Endothelial cell of umbilical vein (primary cell): Measurements from ENCODE around the gene IKZF1. TPM values are rescaled to one million over a fixed set of nuclear protein-coding genes. Genes with fewer than 3 reads are reported as not detected.

Experiments used
- BruUV-seq: library from RNA; stranded (reverse); fragments of 400-500 nt; replicated peaks from 2 replicates; lab custom pipeline; 2021; lab: Mats Ljungman, UMichigan
- CTCF ChIA-PET: fragments of 300-600, 350-600 bp; sonication (Branson Sonifier 250); formaldehyde crosslinking; loops from one replicate; lab custom pipeline; 2021; ENCODE audit warnings: antibody characterized with exemption, inconsistent platforms; lab: Charles Lee
- POLR2A ChIA-PET: fragments of 300-600, 350-600 bp; sonication (Branson Sonifier 250); formaldehyde crosslinking; loops from one replicate; lab custom pipeline; 2021; ENCODE audit warnings: antibody characterized with exemption, inconsistent platforms; lab: Charles Lee
- DNase-seq: peaks from one replicate; pipeline ENCODE4 v3.0.0-alpha.2; 2011; ENCODE audit warnings: low read depth, low spot score
- FAIRE-seq: peaks from 2 replicates; lab custom pipeline; 2011; peaks lifted over from hg19 to GRCh38; lab: Jason Lieb, UNC
- H2AFZ ChIP-seq: 2 replicates; pipeline ENCODE4 v1.6.0; 2012; ENCODE audit warnings: low read depth, low read length, control low read depth, inconsistent platforms
- H3K27ac ChIP-seq: 2 replicates; pipeline ENCODE4 v1.5.1; 2011; ENCODE audit warnings: low read depth, mild to moderate bottlenecking, control low read depth, low read length, moderate library complexity; ENCODE audit not compliant: insufficient read depth
- H3K27me3 ChIP-seq, 2 experiments: 2 replicates each; pipeline versions ENCODE4 v1.6.0 to v1.6.1; 2011; ENCODE audit warnings: low read length in 2 of 2, mixed read lengths in 1 of 2; ENCODE audit not compliant: control insufficient read depth in 2 of 2, insufficient read depth in 2 of 2
- H3K36me3 ChIP-seq, 2 experiments: 2 replicates in 1 of 2; 3 replicates in 1 of 2; pipeline ENCODE4 v1.5.1; 2011; ENCODE audit warnings: low read length in 2 of 2, mild to moderate bottlenecking in 1 of 2, moderate library complexity in 1 of 2; ENCODE audit not compliant: control insufficient read depth in 2 of 2, insufficient read depth in 2 of 2; ENCODE audit errors: extremely low read depth in 1 of 2
- H3K4me1 ChIP-seq: 3 replicates; pipeline ENCODE4 v1.5.1; 2011; ENCODE audit warnings: mild to moderate bottlenecking, low read length; ENCODE audit not compliant: control insufficient read depth, insufficient read depth; ENCODE audit errors: extremely low read depth
- H3K4me2 ChIP-seq: 2 replicates; pipeline ENCODE4 v1.6.1; 2011; ENCODE audit warnings: low read length, control low read depth, mixed read lengths; ENCODE audit not compliant: insufficient read depth
- H3K4me3 ChIP-seq, 3 experiments: fragments of 200-600 bp in 1 of 3; sonication (generic), shearing (Covaris generic) in 1 of 3; replicated peaks in 1 of 3; 2 replicates each; pipeline ENCODE4 v1.5.1; 2011 to 2016; ENCODE audit warnings: control low read depth in 3 of 3, low read length in 3 of 3, mild to moderate bottlenecking in 2 of 3, inconsistent platforms in 1 of 3, low read depth in 1 of 3, moderate library complexity in 1 of 3; ENCODE audit not compliant: insufficient read depth in 1 of 3
- H3K79me2 ChIP-seq: 2 replicates; pipeline ENCODE4 v1.6.0; 2012; ENCODE audit warnings: low read length, inconsistent platforms; ENCODE audit not compliant: control insufficient read depth, insufficient read depth
- H3K9ac ChIP-seq: replicated peaks from 2 replicates; pipeline ENCODE3; 2011; ENCODE audit warnings: low read length, control low read depth; ENCODE audit not compliant: insufficient read depth; ENCODE audit errors: extremely low read depth
- H3K9me1 ChIP-seq: replicated peaks from 3 replicates; pipeline ENCODE4 v1.6.0; 2011; ENCODE audit warnings: mild to moderate bottlenecking, low read length; ENCODE audit not compliant: control insufficient read depth, insufficient read depth; ENCODE audit errors: extremely low read depth
- H3K9me3 ChIP-seq: replicated peaks from 2 replicates; pipeline ENCODE4 v1.5.1; 2012; ENCODE audit warnings: low read length, inconsistent platforms; ENCODE audit not compliant: control insufficient read depth, insufficient read depth
- H4K20me1 ChIP-seq: replicated peaks from 2 replicates; pipeline ENCODE3; 2011; ENCODE audit warnings: mild to moderate bottlenecking, low read length; ENCODE audit not compliant: control insufficient read depth, insufficient read depth; ENCODE audit errors: extremely low read depth
- EZH2 ChIP-seq: IDR thresholded peaks from 2 replicates; pipeline ENCODE4 v1.6.1; 2012; ENCODE audit warnings: borderline replicate concordance, low read depth, mild to moderate bottlenecking, moderate library complexity, low read length, inconsistent platforms; ENCODE audit not compliant: severe bottlenecking
- FOS ChIP-seq: IDR thresholded peaks from 2 replicates; pipeline ENCODE4 v1.6.1; 2011; ENCODE audit warnings: mild to moderate bottlenecking, low read length, moderate library complexity, borderline replicate concordance; ENCODE audit not compliant: insufficient read depth
- GATA2 ChIP-seq: IDR thresholded peaks from 2 replicates; pipeline ENCODE4 v1.7.0; 2011; ENCODE audit warnings: low read depth, mild to moderate bottlenecking, moderate library complexity, mixed read lengths, low read length; ENCODE audit not compliant: insufficient read length, insufficient read depth
- JUN ChIP-seq: IDR thresholded peaks from 2 replicates; pipeline ENCODE4 v1.6.1; 2011; ENCODE audit warnings: borderline replicate concordance, low read depth; ENCODE audit not compliant: insufficient read length, insufficient read depth
- MYC ChIP-seq: IDR thresholded peaks from one replicate; pipeline ENCODE4 v1.6.1; 2011; ENCODE audit warnings: mild to moderate bottlenecking, low read depth, low read length
- POLR2A ChIP-seq: IDR thresholded peaks from 2 replicates; pipeline ENCODE4 v1.6.1; 2012; ENCODE audit warnings: low read depth, mild to moderate bottlenecking, control low read depth, low read length
- POLR2AphosphoS5 ChIP-seq: IDR thresholded peaks from 2 replicates; pipeline ENCODE4 v1.6.1; 2012; ENCODE audit warnings: low read depth, mild to moderate bottlenecking, control low read depth, low read length, moderate library complexity; ENCODE audit not compliant: insufficient read depth
- dilution Hi-C: fragments of 300-500 bp; cut with MboI; formaldehyde crosslinking; loops from one replicate; pipeline ENCODE4 v1.15.0; 2019; ENCODE audit warnings: low sequenced_read_pairs; ENCODE audit not compliant: extremely low pct_ligation_motif_present
- intact Hi-C: fragments of 100-400 bp; cut with micrococcal nuclease; formaldehyde crosslinking; loops from one replicate; pipeline ENCODE4 v1.10.0; 2022
- polyA plus RNA-seq, 4 experiments: library from polyadenylated mRNA; depleted of rRNA in 3 of 4; stranded (reverse) in 3 of 4; unstranded in 1 of 4; fragments of >200 nt; gene quantifications; 2 replicates each; pipeline versions ENCODE4 v1.2.1 to v1.2.3, GENCODE V29; 2011 to 2012; ENCODE audit warnings: missing spikeins in 1 of 4
- total RNA-seq: library from RNA; stranded (reverse); gene quantifications from 2 replicates; pipeline ENCODE4 v1.2.3, GENCODE V29; 2021
- TF ChIP-seq, protein P1 (sequence below): IDR thresholded peaks from 2 replicates; pipeline ENCODE4 v1.6.1; 2011; ENCODE audit not compliant: insufficient read depth, insufficient read length
- TF ChIP-seq, protein P2 (sequence below), 2 donors: IDR thresholded peaks; 1 replicate in 1 of 2; 2 replicates in 1 of 2; pipeline ENCODE4 v1.5.1; 2011; ENCODE audit warnings: low read length in 2 of 2, mild to moderate bottlenecking in 2 of 2, moderate library complexity in 2 of 2, control low read depth in 1 of 2, inconsistent platforms in 1 of 2, low read depth in 1 of 2; ENCODE audit not compliant: insufficient read depth in 1 of 2; ENCODE audit errors: extremely low read depth in 1 of 2

The IKZF1 gene
- total and polyA plus RNA-seq, 2 donors (not counting 3 experiments of a cell fraction or from before 2014, with no cell fraction given): 0.01 to 0.20 TPM

DNA sequence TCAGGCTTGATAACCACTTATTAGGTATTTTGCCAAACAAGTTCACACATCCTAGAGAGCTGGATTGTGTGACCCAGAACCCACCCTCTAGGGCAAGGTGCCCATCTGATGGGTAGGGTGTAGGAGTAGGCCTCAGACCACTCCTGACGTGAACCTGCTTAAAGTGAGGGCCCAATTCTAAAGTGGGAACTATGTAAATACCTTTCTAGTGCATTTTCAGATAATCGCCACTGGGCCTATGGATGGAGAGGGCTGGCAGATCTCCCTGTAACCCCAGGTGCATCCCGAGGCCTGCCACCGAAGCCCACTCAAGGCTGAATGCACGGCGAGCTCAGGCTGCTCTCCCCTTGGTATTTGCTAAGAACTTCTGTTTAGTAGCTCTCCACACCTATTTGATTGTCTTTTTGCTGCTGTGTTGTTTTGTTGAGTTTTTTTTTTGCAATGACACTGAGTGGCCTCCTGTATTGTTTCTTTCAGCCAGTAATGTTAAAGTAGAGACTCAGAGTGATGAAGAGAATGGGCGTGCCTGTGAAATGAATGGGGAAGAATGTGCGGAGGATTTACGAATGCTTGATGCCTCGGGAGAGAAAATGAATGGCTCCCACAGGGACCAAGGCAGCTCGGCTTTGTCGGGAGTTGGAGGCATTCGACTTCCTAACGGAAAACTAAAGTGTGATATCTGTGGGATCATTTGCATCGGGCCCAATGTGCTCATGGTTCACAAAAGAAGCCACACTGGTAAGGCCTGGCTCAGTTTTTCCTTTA is 71.7 kb downstream of the IKZF1 start:
- H3K4me1 ChIP-seq: no peaks in the 10 kb centered on the region
- no peaks in the 10 kb centered on the region for H3K9me3 ChIP-seq
- H3K79me2 ChIP-seq: no peaks in the 10 kb centered on the region
- no peak for DNase-seq
- intact Hi-C loops (no loop called here), dilution Hi-C loops (no loop called here)
- no peaks in the 10 kb centered on the region for H3K36me3 ChIP-seq
- CTCF ChIA-PET: no interaction called here
- no TSS peak for BruUV-seq
- FAIRE-seq: no peak
- no peak overlapping the region for H2AFZ ChIP-seq
- no peak overlapping the region for H3K4me2 ChIP-seq
- no peaks in the 10 kb centered on the region for H4K20me1 ChIP-seq
- no peaks in the 10 kb centered on the region for H3K27me3 ChIP-seq
- no peaks in the 10 kb centered on the region for H3K9me1 ChIP-seq
- no peak overlapping the region for H3K27ac ChIP-seq
- POLR2A ChIA-PET: no interaction called here
- H3K9ac ChIP-seq: no peak overlapping the region
- H3K4me3 ChIP-seq: no peak overlapping the region
- TF ChIP-seq MYC: no peak
- no peak for TF ChIP-seq POLR2AphosphoS5
- TF ChIP-seq, protein P1, sequence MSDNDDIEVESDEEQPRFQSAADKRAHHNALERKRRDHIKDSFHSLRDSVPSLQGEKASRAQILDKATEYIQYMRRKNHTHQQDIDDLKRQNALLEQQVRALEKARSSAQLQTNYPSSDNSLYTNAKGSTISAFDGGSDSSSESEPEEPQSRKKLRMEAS: no peak
- no peak for TF ChIP-seq GATA2
- TF ChIP-seq JUN: no peak
- no peak for TF ChIP-seq EZH2
- no peak for TF ChIP-seq POLR2A
- TF ChIP-seq, protein P2, sequence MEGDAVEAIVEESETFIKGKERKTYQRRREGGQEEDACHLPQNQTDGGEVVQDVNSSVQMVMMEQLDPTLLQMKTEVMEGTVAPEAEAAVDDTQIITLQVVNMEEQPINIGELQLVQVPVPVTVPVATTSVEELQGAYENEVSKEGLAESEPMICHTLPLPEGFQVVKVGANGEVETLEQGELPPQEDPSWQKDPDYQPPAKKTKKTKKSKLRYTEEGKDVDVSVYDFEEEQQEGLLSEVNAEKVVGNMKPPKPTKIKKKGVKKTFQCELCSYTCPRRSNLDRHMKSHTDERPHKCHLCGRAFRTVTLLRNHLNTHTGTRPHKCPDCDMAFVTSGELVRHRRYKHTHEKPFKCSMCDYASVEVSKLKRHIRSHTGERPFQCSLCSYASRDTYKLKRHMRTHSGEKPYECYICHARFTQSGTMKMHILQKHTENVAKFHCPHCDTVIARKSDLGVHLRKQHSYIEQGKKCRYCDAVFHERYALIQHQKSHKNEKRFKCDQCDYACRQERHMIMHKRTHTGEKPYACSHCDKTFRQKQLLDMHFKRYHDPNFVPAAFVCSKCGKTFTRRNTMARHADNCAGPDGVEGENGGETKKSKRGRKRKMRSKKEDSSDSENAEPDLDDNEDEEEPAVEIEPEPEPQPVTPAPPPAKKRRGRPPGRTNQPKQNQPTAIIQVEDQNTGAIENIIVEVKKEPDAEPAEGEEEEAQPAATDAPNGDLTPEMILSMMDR (IDR thresholded peaks at IDR 0.05; ENCODE audit: extremely low read depth in 1 of 2, insufficient read depth in 1 of 2, low read depth in 1 of 2, low read length in 2 of 2): no peak
- no peak for TF ChIP-seq FOS
